IgD-negative memory B cell (primary cell): Measurements from ENCODE around the gene TCF4. TPM values are rescaled to one million over a fixed set of nuclear protein-coding genes. Genes with fewer than 3 reads are reported as not detected.
A peak's percentile ranks its signal among the peaks of the same experiment; 100 is the strongest.

Experiments used
- H3K27ac Mint-ChIP-seq, 3 donors: one replicate each; pipeline ENCODE4 v1.8.0; 2020 to 2022; ENCODE audit warnings: mild to moderate bottlenecking in 3 of 3, mixed read lengths in 3 of 3, moderate library complexity in 1 of 3
- H3K27me3 Mint-ChIP-seq: one replicate; pipeline ENCODE4 v1.8.0; 2021; ENCODE audit warnings: mixed read lengths
- H3K36me3 Mint-ChIP-seq: one replicate; pipeline ENCODE4 v1.8.0; 2020; ENCODE audit warnings: mild to moderate bottlenecking, mixed read lengths
- H3K4me1 Mint-ChIP-seq, 3 donors: one replicate each; pipeline ENCODE4 v1.8.0; 2020 to 2022; ENCODE audit warnings: mixed read lengths in 3 of 3, mild to moderate bottlenecking in 1 of 3
- H3K4me3 Mint-ChIP-seq, 4 donors: one replicate each; pipeline ENCODE4 v1.8.0; 2020 to 2022; ENCODE audit warnings: mild to moderate bottlenecking in 4 of 4, mixed read lengths in 4 of 4, moderate library complexity in 3 of 4
- H3K9me3 Mint-ChIP-seq, 3 donors: one replicate each; pipeline ENCODE4 v1.8.0; 2020 to 2021; ENCODE audit warnings: mixed read lengths in 3 of 3, mild to moderate bottlenecking in 1 of 3
- polyA plus RNA-seq: library from polyadenylated mRNA; unstranded; fragments of 300-500 nt; fragmentation: Illumina TruSeq; gene quantifications from one replicate; pipeline ENCODE4 v1.2.3, GENCODE V29; 2021

The TCF4 gene
- polyA plus RNA-seq, 1 donor from 2014 or later = 256 TPM

DNA sequence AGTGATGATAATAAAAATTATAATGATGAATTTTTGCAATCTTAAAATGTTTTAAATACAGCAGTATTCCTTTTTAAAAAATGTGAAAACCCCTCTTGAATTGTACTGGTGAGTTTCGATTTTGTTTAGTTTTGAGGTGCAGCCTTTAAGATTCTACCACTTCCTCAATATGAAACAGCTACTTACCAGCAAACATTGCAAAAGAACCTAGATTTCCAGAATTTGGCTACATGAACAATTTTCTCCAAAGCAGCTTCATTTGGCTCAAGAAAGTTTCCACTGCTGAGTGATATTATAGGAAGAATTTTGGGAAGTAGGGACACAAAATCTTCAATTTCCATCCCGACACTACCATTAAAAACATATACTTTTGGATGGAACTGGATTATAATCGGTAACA is 12.0 kb downstream of the TCF4 start:
- Mint-ChIP-seq H3K4me3 (no peak overlapping the region), H3K9me3 (peaks cover 0 to 2% (median 0%) of the 10 kb centered on the region in 3 donors), H3K27ac (peak overlapping the region in 1 of 3 donors; percentile 20), H3K36me3 (no peaks in the 10 kb centered on the region), H3K27me3 (peaks cover 2% of the 10 kb centered on the region), H3K4me1 (peaks cover 2% of the 10 kb centered on the region in 3 donors)

DNA sequence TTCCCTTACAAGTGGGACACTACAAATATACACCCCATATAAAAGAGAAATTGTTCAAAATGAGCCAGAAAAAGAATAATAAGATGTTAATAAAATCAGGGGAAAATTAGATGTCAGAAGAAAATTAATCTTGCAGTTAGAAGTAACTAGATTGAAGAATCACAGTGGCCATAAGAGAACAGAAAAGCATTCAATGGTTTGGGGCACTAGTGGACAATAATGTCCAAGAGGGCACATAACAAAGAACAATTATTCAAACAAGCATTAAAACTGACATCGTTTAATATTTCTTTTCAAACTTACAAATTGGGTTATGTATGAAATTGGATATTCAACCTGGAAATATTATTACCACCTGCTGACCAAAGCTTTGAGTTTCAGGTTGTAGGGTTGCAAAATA is 12.9 kb downstream of the TCF4 start:
- H3K27ac Mint-ChIP-seq = no peak overlapping the region
- H3K4me3 Mint-ChIP-seq = no peak overlapping the region

DNA sequence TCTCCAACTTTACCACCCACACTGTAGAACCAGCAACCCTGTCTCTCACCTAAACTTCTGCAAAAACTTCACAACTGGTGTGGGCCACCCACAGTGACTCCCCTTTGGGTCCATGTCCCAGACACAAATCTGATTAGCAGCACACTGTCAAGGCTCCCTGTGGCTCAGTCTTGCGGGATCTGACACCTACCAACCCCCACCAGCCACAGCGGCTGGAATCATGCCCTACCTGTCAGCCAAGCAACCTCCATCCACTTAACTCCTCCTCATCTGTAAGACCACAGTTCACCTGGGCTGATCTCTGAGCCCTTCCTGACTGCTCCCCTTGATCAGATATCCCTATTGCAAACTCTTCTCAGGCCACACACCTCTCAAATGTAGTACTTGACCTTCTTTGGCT is 14.6 kb downstream of the TCF4 start:
- peaks cover 0 to 2% (median 0%) of the 10 kb centered on the region in 3 donors for H3K9me3 Mint-ChIP-seq
- H3K27ac Mint-ChIP-seq = no peak overlapping the region
- H3K4me1 Mint-ChIP-seq = peaks cover 4 to 5% (median 4%) of the 10 kb centered on the region in 3 donors
- peaks cover 2% of the 10 kb centered on the region for H3K27me3 Mint-ChIP-seq
- no peaks in the 10 kb centered on the region for H3K36me3 Mint-ChIP-seq
- H3K4me3 Mint-ChIP-seq = no peak overlapping the region

More for the DNA sequence above, 12.9 kb downstream of the TCF4 start:
- H3K4me1 Mint-ChIP-seq = peaks cover 4 to 5% (median 4%) of the 10 kb centered on the region in 3 donors
- peaks cover 0 to 2% (median 0%) of the 10 kb centered on the region in 3 donors for H3K9me3 Mint-ChIP-seq
- peaks cover 2% of the 10 kb centered on the region for H3K27me3 Mint-ChIP-seq
- no peaks in the 10 kb centered on the region for H3K36me3 Mint-ChIP-seq

DNA sequence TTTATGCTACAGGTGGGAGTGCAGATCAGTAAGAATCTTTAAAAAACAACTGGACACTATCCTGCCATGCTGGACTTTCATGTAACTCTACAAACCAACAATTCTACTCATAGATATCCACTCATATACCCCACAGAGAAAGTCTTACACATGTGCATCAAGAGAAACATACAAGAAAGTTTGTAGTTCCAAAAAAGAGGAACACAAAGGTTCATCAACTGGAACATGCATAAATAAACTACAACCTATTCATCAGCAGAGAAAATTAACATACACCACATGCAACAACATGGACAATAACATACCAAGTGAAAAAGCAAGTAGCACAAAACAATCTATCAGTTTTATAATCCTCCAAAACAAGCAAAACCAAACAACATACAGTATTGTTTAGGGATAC is 17.0 kb downstream of the TCF4 start:
- no peak overlapping the region for H3K27ac Mint-ChIP-seq
- H3K36me3 Mint-ChIP-seq = no peaks in the 10 kb centered on the region
- peaks cover 4 to 5% (median 4%) of the 10 kb centered on the region in 3 donors for H3K4me1 Mint-ChIP-seq
- peaks cover 0 to 4% (median 2%) of the 10 kb centered on the region in 3 donors for H3K9me3 Mint-ChIP-seq
- H3K4me3 Mint-ChIP-seq = no peak overlapping the region
- H3K27me3 Mint-ChIP-seq = peaks cover 2% of the 10 kb centered on the region

DNA sequence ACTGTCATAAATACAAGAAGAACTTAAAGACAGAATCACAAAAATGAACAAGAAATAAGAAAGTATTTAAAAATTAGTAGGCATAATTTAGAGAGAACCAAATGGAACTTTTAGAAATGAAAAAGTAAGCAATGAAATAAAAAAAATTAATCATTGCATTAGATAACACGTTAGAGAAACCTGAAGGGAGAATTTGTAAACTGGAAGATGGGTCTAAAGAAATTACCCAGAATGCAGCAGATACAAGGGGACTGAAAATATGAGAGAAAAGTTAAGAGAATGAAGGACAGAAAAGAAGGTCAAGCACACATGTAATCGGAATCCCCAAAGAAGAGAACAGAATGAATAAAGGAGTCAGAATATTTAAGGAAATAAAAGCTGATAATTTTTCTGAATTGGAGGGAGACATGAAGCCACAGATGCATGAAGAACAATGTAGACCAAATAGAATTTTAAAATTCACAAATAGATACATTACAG is 21.5 kb downstream of the TCF4 start:
- no peak overlapping the region for H3K27ac Mint-ChIP-seq
- H3K36me3 Mint-ChIP-seq = no peaks in the 10 kb centered on the region
- peaks cover 2 to 8% (median 5%) of the 10 kb centered on the region in 3 donors for H3K4me1 Mint-ChIP-seq
- peaks cover 0 to 9% (median 0%) of the 10 kb centered on the region in 3 donors for H3K9me3 Mint-ChIP-seq
- no peak overlapping the region for H3K4me3 Mint-ChIP-seq
- H3K27me3 Mint-ChIP-seq = peaks cover 2% of the 10 kb centered on the region

DNA sequence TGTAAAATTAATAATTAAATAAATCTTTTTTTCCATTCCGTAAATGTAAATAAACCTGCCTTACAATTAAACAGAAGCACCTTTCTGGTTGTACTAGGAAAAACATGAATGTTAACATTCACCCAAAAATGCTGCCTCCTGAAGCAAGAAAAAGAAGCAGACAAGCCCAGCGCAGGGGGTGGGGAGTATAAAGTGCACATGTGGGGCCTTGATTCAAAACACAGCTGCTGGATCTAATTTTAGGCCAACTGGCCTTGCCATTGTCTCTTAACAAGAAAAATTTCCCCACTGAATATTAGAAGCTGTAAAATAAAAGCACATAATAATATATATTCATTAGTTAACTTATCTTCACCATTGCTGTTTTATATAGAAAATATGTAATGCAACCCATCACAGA is 28.3 kb downstream of the TCF4 start:
- Mint-ChIP-seq H3K27me3 (peaks cover 5% of the 10 kb centered on the region), H3K36me3 (no peaks in the 10 kb centered on the region), H3K27ac (no peak overlapping the region), H3K9me3 (peaks cover 0 to 5% (median 0%) of the 10 kb centered on the region in 3 donors), H3K4me3 (no peak overlapping the region), H3K4me1 (peaks cover 0 to 4% (median 0%) of the 10 kb centered on the region in 3 donors)

DNA sequence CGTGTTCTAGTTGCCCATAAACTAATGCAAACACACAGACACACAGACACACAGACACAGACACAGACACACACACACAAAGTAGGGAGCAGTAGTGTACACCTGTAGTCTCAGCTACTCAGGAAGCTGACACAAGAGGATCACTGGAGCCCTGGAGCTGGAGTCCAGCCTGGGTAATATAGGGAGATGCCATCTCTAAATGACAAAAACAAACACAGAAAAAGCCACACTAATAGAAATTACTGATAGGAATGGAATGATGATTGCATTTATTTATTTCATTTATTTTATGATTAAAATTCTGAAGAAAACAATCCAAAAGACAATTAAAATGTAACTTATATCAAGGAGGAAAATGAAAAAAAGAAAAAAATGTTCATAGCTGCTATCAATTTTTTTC is 30.8 kb downstream of the TCF4 start:
- no peak overlapping the region for H3K4me3 Mint-ChIP-seq
- peaks cover 5% of the 10 kb centered on the region for H3K27me3 Mint-ChIP-seq
- H3K36me3 Mint-ChIP-seq = no peaks in the 10 kb centered on the region
- H3K27ac Mint-ChIP-seq = no peak overlapping the region
- H3K4me1 Mint-ChIP-seq = peaks cover 0 to 1% (median 0%) of the 10 kb centered on the region in 3 donors
- H3K9me3 Mint-ChIP-seq = no peaks in the 10 kb centered on the region

DNA sequence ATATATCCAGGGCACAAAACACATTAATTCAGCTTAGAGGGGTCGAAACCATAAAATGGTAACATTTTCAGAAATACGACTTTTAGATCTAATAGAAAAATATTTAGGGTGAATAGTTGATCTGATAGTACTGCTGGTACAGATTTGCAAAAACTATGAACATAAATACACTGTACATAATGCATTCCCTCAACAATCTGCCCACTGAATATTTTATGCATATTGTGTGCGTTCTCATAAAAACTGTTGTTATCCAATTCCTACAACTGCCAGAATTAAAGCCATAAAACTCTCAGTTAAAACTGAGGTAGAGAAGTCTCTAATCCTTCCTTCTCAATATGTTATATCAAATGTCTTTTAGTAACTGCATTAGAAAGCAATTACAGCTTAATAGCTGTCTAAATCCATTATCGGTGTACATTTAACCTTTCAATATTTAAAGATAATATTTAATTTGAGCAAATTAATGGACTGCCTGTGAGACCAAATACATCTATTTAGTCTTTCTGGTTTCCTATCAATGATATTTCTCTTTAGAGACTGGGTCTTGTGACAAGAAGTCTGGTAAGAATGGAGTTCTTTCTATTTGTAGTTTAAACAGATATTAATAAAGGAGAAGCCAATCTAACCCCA is 32.5 kb downstream of the TCF4 start:
- no peak overlapping the region for H3K27ac Mint-ChIP-seq
- H3K4me3 Mint-ChIP-seq = no peak overlapping the region

DNA sequence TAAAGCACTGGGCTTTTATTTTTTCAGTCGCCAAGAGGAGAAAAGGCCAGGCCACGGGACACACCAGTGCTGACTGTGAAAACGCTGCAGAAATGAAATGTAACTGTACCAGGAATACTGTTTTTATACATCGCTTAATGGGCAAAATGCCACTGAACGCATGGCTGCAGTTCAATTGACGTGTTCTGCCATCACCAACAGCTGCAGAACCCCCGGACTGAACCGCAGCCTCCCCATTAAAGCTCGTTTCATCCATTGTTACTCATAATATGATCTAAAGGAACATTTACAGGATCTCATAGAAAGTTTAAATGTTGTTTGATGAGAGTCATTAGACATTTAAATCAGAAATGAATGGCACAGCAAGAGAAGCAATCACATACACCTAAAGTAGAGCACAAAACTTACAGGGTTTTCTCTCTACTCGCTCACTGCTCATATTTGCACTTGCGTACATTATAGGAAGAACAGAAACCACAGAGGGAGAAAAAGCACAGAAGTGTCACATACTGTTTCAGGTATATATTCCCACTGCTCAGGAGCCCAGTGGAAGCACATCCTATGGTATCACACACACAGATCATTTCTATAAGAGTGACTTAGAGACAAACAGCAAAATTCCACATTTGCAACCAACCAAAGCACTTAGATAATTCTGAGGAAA is 35.3 kb downstream of the TCF4 start:
- H3K27me3 Mint-ChIP-seq = peaks cover 1% of the 10 kb centered on the region
- peak overlapping the region in 1 of 4 donors; percentile 46 for H3K4me3 Mint-ChIP-seq
- no peak overlapping the region for H3K27ac Mint-ChIP-seq
- no peaks in the 10 kb centered on the region for H3K9me3 Mint-ChIP-seq
- H3K4me1 Mint-ChIP-seq = peaks cover 0 to 1% (median 0%) of the 10 kb centered on the region in 3 donors
- H3K36me3 Mint-ChIP-seq = no peaks in the 10 kb centered on the region

More for the DNA sequence above, 32.5 kb downstream of the TCF4 start:
- H3K27me3 Mint-ChIP-seq = peaks cover 5% of the 10 kb centered on the region
- H3K4me1 Mint-ChIP-seq = peaks cover 0 to 1% (median 0%) of the 10 kb centered on the region in 3 donors
- no peaks in the 10 kb centered on the region for H3K36me3 Mint-ChIP-seq
- no peaks in the 10 kb centered on the region for H3K9me3 Mint-ChIP-seq

DNA sequence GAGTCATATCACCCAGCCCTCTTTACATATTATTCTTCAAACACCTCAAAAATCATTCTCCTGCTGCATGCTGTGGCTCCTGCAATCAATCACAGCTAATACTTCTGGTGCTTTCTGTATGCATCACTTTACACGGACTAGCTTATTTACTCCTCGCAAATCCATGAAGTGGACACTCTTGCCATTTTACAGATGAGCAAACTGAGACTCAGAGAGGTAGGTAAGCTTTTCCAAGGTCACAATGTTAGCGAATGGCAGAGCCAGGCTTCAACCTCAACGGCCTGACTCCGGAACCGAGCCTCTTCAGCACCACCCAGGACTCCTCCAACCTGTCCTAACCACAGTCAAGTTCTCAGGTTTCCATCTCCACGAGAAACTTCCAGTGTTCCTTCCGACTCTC is 36.8 kb downstream of the TCF4 start:
- Mint-ChIP-seq H3K36me3 (no peaks in the 10 kb centered on the region), H3K9me3 (no peaks in the 10 kb centered on the region), H3K27me3 (no peaks in the 10 kb centered on the region), H3K27ac (no peak overlapping the region), H3K4me3 (no peak overlapping the region), H3K4me1 (peaks cover 0 to 1% (median 0%) of the 10 kb centered on the region in 3 donors)

DNA sequence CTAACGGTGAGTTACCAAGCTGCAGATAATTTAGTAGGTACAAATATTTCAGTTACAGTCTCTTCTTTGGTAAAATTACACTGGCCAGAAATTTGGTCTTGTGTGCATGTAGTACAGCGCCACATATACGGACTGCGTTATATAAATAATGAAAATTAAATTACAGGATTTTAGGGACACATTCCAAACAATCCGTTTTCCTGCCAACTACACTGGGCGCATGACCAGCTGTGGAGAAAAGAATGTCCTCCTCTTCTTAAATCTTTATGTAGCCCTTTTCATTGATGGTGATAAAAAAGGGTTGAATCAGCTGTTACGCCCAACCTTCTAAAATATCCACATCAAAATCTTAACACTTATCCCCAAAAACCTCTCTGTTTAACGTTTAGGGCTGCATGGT is 37.5 kb downstream of the TCF4 start:
- Mint-ChIP-seq H3K4me3 (no peak overlapping the region), H3K4me1 (peaks cover 0 to 1% (median 0%) of the 10 kb centered on the region in 3 donors), H3K9me3 (no peaks in the 10 kb centered on the region), H3K27ac (no peak overlapping the region), H3K36me3 (no peaks in the 10 kb centered on the region), H3K27me3 (no peaks in the 10 kb centered on the region)

DNA sequence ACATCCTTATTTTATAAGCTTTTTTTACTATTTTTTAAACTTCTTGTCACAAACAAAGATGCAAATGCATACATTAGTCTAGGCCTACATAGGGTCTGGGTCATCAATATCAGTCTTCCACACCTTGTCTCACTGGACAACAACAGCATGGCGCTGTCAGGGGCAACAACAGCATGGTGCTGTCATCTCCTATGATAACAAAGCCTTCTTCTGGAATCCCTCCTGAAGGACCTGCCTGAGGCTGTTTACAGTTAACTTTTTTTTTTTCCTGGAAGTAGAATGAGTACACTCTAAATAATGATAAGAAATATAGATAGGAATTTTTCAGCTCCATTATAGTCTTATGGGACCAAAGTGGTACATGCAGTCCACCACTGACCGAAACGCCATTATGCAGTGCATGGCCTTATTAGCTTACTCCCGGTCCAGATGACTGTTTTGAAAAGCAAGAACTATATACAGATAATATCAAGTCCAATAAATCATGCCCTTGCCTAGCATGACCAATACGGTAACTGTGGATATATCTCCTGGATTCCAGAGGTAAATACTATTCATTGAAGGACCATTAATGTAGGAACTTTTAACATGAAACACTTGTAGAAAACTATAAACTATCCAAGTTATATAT is 38.4 kb downstream of the TCF4 start:
- Mint-ChIP-seq H3K27me3 (no peaks in the 10 kb centered on the region), H3K4me1 (peaks cover 0 to 1% (median under 1%) of the 10 kb centered on the region in 3 donors), H3K4me3 (no peak overlapping the region), H3K27ac (no peak overlapping the region), H3K36me3 (no peaks in the 10 kb centered on the region), H3K9me3 (no peaks in the 10 kb centered on the region)

DNA sequence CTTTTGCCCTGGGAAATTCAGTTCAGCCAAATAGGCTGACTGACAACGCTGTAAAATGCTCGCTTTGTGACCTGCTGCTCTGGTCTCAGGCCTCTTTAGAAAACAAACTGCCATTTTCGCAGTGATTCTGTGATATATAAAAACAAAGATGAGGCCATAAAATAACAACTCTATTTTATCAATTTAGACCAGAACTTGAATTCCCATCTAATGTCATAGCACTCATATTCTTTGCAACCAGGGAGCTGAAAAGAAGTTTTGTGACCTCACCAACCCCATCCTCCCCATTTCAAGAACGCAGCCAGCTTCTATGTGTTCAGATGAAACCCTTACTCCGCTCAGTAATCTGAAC is 40.3 kb downstream of the TCF4 start:
- H3K4me1 Mint-ChIP-seq = peaks cover 0 to 3% (median 1%) of the 10 kb centered on the region in 3 donors
- no peak overlapping the region for H3K4me3 Mint-ChIP-seq
- H3K9me3 Mint-ChIP-seq = no peaks in the 10 kb centered on the region
- no peaks in the 10 kb centered on the region for H3K27me3 Mint-ChIP-seq
- no peak overlapping the region for H3K27ac Mint-ChIP-seq
- no peaks in the 10 kb centered on the region for H3K36me3 Mint-ChIP-seq

DNA sequence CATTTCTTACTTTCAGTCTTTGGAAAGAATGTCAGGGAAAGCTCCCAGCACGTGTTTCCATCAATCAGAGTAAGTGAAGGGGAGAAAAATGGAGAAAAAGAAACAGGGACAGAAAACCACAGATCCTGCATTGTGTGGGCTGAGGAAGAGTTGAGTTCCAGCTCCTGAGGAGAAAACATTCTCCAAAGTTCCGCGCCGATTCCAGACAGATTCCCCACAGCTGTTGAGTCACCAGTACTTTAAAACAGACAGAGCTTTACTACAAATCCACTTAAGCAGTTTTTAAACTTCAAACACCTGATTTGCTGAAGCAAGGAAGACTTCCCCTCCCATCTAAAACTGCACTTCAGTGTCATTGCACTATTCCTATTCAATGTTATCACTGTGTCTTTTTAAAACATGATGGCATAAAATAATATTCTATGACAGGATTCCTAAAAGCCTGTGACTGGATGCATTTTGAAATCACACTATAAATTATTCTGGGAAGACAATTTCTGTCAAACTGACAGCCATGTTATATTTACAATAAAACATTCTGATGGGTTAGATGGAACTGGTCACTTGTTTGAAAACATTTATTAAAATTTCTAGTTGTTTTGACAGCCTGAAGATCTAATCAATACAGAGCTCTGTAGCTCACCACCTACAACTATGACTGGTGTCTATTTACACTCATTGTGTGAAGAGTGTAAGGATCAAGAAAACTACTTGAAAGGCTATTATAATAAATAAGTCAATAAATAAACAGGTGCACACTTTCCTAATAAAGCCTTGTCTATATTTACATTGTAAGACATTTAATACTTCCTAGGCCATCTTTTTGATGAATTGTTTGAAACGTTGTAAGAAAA is 40.9 kb downstream of the TCF4 start:
- no peaks in the 10 kb centered on the region for H3K36me3 Mint-ChIP-seq
- no peaks in the 10 kb centered on the region for H3K27me3 Mint-ChIP-seq
- no peaks in the 10 kb centered on the region for H3K9me3 Mint-ChIP-seq
- H3K27ac Mint-ChIP-seq = no peak overlapping the region
- peaks cover 0 to 3% (median 0%) of the 10 kb centered on the region in 3 donors for H3K4me1 Mint-ChIP-seq
- H3K4me3 Mint-ChIP-seq = no peak overlapping the region

DNA sequence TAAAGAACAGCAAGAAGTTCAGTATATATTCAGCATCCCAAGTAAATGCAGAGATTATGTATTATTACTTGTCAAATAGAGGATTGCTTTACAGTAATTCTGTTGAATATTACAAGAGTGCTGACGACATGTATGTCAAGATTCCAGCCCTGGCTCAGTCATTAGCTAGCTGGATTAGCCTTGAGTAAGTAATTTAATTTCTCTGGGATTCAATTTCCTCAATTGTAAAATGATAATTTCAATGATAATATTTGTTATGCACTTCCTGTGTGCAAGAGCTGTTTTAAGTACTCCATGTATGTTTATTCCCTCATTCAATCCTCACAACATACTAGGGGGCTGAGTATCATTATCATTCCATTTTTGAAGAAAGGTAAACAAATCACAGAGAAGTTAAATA is 44.0 kb downstream of the TCF4 start:
- Mint-ChIP-seq H3K36me3 (no peaks in the 10 kb centered on the region), H3K9me3 (no peaks in the 10 kb centered on the region), H3K4me1 (peaks cover 0 to 3% (median 0%) of the 10 kb centered on the region in 3 donors), H3K27ac (no peak overlapping the region), H3K27me3 (no peaks in the 10 kb centered on the region), H3K4me3 (no peak overlapping the region)
